Lung (tissue), 12 donors: ENCODE results near the gene PVR. TPM values are rescaled to one million over a fixed set of nuclear protein-coding genes. Genes with fewer than 3 reads are reported as not detected.

ENCODE experiments used
- ATAC-seq: fragments of 200-7000 bp; cut with Tn5 transposase; one replicate; pipeline ENCODE4 v1.9.1; 2020; ENCODE audit warnings: moderate number of reproducible peaks; ENCODE audit not compliant: insufficient read depth, low FRiP score
- DNase-seq, 3 donors: peaks; one replicate each; pipeline ENCODE4 v3.0.0-alpha.2; 2013 to 2017
- H3K27ac ChIP-seq, 2 donors: one replicate each; pipeline ENCODE4 v1.5.1; 2013; ENCODE audit warnings: mild to moderate bottlenecking in 2 of 2, moderate library complexity in 2 of 2, control low read depth in 1 of 2, inconsistent platforms in 1 of 2, low read depth in 1 of 2, low read length in 1 of 2
- H3K27me3 ChIP-seq, 3 donors: one replicate each; pipeline ENCODE4 v1.5.1; 2013; ENCODE audit warnings: low read length in 2 of 3; ENCODE audit not compliant: control insufficient read depth in 3 of 3, insufficient read depth in 3 of 3
- H3K36me3 ChIP-seq, 4 donors: one replicate each; pipeline ENCODE4 v1.5.1; 2013; ENCODE audit warnings: low read length in 4 of 4, mild to moderate bottlenecking in 1 of 4, moderate library complexity in 1 of 4; ENCODE audit not compliant: control insufficient read depth in 4 of 4, insufficient read depth in 4 of 4
- H3K4me1 ChIP-seq, 5 donors: one replicate each; pipeline ENCODE4 v1.5.1; 2013; ENCODE audit warnings: low read length in 5 of 5, mild to moderate bottlenecking in 2 of 5, moderate library complexity in 1 of 5; ENCODE audit not compliant: control insufficient read depth in 5 of 5, insufficient read depth in 5 of 5
- H3K4me3 ChIP-seq: one replicate; pipeline ENCODE4 v1.5.1; 2013; ENCODE audit warnings: mild to moderate bottlenecking, control low read depth, moderate library complexity
- H3K9ac ChIP-seq, 2 donors: one replicate each; pipeline ENCODE4 v1.5.1; 2013; ENCODE audit warnings: low read length in 2 of 2, control low read depth in 1 of 2; ENCODE audit not compliant: insufficient read depth in 1 of 2
- H3K9me3 ChIP-seq, 4 donors: one replicate each; pipeline ENCODE4 v1.5.1; 2013; ENCODE audit warnings: low read length in 3 of 4, mild to moderate bottlenecking in 1 of 4, moderate library complexity in 1 of 4; ENCODE audit not compliant: control insufficient read depth in 4 of 4, insufficient read depth in 3 of 4
- WGBS, 2 donors: extraction: QIAGEN DNeasy Blood & Tissue Kit; methylation state at CpG; one replicate each; pipeline ENCODE4 v1.1.7; 2013; 5-methylcytosine and 5-hydroxymethylcytosine counted together
- polyA plus RNA-seq, 2 donors: library from polyadenylated mRNA; stranded (reverse); fragments of 200-250 nt; gene quantifications; one replicate each; pipeline ENCODE4 v1.2.1, GENCODE V29; 2013
- total RNA-seq, 2 donors: library from RNA; depleted of rRNA in 1 of 2; stranded (reverse); fragments of >200 nt in 1 of 2; gene quantifications; one replicate each; pipeline ENCODE4 v1.2.1, GENCODE V29; 2014 to 2021
- TF ChIP-seq, protein P1 (sequence below): IDR thresholded peaks from 2 replicates; pipeline ENCODE4 v1.5.1; 2012; ENCODE audit warnings: mild to moderate bottlenecking; ENCODE audit errors: control extremely low read depth, extremely low read depth
- donor health status: control.
- donor health status: control.
- donor health status: Bipolar disorder and iron deficiency.
- donor health status: healthy.
- donor health status: DM: yes; HTN: yes; CAD: no.

The PVR gene
- total and polyA plus RNA-seq, 4 donors: 26.4 to 51.6 (median 36.5) TPM

DNA sequence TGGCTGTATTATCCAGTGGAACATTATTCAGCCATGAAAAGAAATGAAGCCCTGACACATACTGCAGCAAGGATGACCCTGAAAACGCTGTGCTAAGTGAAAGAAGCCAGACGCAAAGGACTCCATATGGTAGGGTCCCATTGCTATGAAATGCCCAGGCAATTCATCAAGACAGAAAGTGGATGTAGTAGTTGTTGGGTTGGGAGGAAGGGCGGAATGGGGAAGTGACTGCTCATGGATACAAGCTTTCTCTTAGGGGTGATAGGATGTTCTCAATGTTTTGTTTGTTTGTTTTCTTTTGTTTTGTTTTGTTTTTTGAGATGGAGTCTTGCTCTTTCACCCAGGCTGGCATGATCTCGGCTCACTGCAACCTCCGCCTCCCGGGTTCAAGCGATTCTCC, 44.2 kb downstream of the PVR start:
- Histone ChIP-seq H3K27ac (no peak overlapping the region), H3K9me3 (no peaks in the 10 kb centered on the region), H3K4me3 (no peak overlapping the region), H3K27me3 (no peaks in the 10 kb centered on the region), H3K36me3 (peaks cover 0 to 2% (median 0%) of the 10 kb centered on the region in 4 donors), H3K9ac (no peak overlapping the region), H3K4me1 (peaks cover 0 to 27% (median 4%) of the 10 kb centered on the region in 5 donors)
- ATAC-seq (no peak), DNase-seq (no peak)
- WGBS, 2 donors: 84 to 88% methylated on average over 7 of the region's 7 CpGs
- TF ChIP-seq, protein P1, sequence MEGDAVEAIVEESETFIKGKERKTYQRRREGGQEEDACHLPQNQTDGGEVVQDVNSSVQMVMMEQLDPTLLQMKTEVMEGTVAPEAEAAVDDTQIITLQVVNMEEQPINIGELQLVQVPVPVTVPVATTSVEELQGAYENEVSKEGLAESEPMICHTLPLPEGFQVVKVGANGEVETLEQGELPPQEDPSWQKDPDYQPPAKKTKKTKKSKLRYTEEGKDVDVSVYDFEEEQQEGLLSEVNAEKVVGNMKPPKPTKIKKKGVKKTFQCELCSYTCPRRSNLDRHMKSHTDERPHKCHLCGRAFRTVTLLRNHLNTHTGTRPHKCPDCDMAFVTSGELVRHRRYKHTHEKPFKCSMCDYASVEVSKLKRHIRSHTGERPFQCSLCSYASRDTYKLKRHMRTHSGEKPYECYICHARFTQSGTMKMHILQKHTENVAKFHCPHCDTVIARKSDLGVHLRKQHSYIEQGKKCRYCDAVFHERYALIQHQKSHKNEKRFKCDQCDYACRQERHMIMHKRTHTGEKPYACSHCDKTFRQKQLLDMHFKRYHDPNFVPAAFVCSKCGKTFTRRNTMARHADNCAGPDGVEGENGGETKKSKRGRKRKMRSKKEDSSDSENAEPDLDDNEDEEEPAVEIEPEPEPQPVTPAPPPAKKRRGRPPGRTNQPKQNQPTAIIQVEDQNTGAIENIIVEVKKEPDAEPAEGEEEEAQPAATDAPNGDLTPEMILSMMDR: no peak

DNA sequence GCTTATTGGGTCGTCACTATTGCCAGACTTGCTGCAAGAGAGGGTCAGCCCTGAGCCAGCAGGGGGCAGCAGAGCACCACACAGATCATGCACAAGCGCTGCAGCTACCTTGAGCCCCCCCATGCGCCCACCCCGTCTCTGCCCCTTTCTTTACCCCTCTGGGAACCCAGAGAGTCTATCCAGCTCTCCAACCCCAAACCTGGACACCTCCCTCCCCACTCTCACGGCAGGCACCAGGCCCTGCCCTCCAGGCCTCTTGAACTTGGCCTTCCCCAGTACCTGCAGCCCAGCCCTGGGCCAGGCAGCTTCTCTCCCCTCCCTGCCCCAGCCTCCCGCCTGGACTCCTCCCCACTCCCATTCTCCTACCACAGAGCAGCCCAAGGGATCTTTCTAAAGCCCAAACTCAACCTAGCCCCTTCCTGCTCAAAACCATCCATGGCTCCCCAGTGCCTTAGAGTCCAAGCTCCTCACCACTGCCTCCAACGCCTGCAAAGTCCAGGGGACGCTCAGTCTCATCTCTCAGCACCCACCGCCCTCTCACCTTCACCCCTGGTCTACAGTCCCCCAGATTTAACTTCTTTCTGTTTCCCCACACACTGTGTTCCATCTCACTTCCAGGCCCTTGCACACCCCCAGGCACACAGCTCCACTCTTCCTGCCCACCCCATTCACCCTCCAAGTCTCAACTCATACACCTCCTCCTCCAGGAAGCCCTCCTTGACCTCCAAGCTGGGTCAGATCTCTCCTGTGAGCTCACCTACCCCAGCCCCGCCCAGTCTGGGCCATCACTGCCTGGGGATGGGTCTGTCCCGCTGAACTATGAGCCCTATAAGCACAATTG, 45.8 kb downstream of the PVR start:
- Histone ChIP-seq H3K9me3 (no peaks in the 10 kb centered on the region), H3K4me3 (no peak overlapping the region), H3K4me1 (peaks cover 0 to 20% (median 4%) of the 10 kb centered on the region in 5 donors), H3K27ac (peak overlapping the region in 1 of 2 donors; percentile 39), H3K27me3 (no peaks in the 10 kb centered on the region), H3K36me3 (no peaks in the 10 kb centered on the region), H3K9ac (no peak overlapping the region)
- TF ChIP-seq, protein P1: peak; percentile 80
- no peak for ATAC-seq
- WGBS, 2 donors: 40 to 42% methylated on average over 11 of the region's 11 CpGs
- peak; percentile 74 to 82 (median 80) for DNase-seq

DNA sequence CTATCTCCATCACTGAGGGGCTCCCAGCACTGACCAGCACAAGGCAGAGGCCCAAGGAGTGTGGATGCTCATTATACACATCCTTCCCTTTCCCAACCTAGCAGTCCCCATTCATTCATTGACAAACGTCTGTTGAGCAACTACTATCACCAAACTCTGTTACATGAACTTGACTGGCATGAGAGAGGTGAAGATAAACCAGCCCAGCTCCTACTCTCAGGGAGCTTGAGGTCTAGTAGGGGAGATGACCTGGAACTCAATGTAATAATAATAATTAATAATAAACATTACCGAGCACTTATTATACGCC, 46.4 kb downstream of the PVR start:
- ATAC-seq (no peak), DNase-seq (no peak)
- no peaks in the 10 kb centered on the region for H3K9me3 ChIP-seq
- H3K4me3 ChIP-seq: no peak overlapping the region
- no peak overlapping the region for H3K27ac ChIP-seq
- H3K4me1 ChIP-seq: peaks cover 0 to 19% (median 3%) of the 10 kb centered on the region in 5 donors
- H3K36me3 ChIP-seq: no peaks in the 10 kb centered on the region
- TF ChIP-seq, protein P1: no peak
- 75 to 83% methylated on average over 3 of the region's 3 CpGs for WGBS, 2 donors
- no peak overlapping the region for H3K9ac ChIP-seq
- H3K27me3 ChIP-seq: no peaks in the 10 kb centered on the region
